Measurements from ENCODE around the gene OLFML3.
"Not testable (repeated sequence)": the region's sequence is repeated elsewhere in the genome, so short reads cannot be mapped to it uniquely, and the experiment has no call there.

OLFML3 gene

GRCh38 chr1:114011796-114012195, 32.5 kb downstream of the OLFML3 start:
- TF ChIP-seq CTCF (IDR thresholded peaks at IDR 0.05; ENCODE audit: extremely low read depth, insufficient read depth, missing control alignments), result no peak
- in situ Hi-C loops (cut with MboI; ENCODE audit: low pct_unique_long_range_greater_than_20kb, low sequenced_read_pairs, unreplicated experiment), result no loop called here
- DNase-seq (ENCODE audit: low spot score), result no peak

GRCh38 chr1:114015075-114015474, 35.8 kb downstream of the OLFML3 start:
- no peak for TF ChIP-seq CTCF (IDR thresholded peaks at IDR 0.05; ENCODE audit: extremely low read depth, insufficient read depth, missing control alignments)
- no peak for DNase-seq (ENCODE audit: low spot score)
- in situ Hi-C loops (cut with MboI; ENCODE audit: low pct_unique_long_range_greater_than_20kb, low sequenced_read_pairs, unreplicated experiment), result no loop called here

- DNase-seq (ENCODE audit: low spot score); in situ Hi-C loops (cut with MboI; ENCODE audit: low pct_unique_long_range_greater_than_20kb, low sequenced_read_pairs, unreplicated experiment): not testable (repeated sequence)
Measured at GRCh38 chr1:114019724-114020123, 40.5 kb downstream of the OLFML3 start.

GRCh38 chr1:114021665-114022099, 42.4 kb downstream of the OLFML3 start:
- TF ChIP-seq CTCF (IDR thresholded peaks at IDR 0.05; ENCODE audit: extremely low read depth, insufficient read depth, missing control alignments), result no peak
- in situ Hi-C loops (cut with MboI; ENCODE audit: low pct_unique_long_range_greater_than_20kb, low sequenced_read_pairs, unreplicated experiment), result no loop called here
- DNase-seq (ENCODE audit: low spot score), result no peak

GRCh38 chr1:114022877-114023276, 43.6 kb downstream of the OLFML3 start:
- no peak for DNase-seq (ENCODE audit: low spot score)

GRCh38 chr1:114023377-114023776, 44.1 kb downstream of the OLFML3 start:
- TF ChIP-seq CTCF (IDR thresholded peaks at IDR 0.05; ENCODE audit: extremely low read depth, insufficient read depth, missing control alignments), result no peak
- in situ Hi-C loops (cut with MboI; ENCODE audit: low pct_unique_long_range_greater_than_20kb, low sequenced_read_pairs, unreplicated experiment), result no loop called here
- no peak for DNase-seq (ENCODE audit: low spot score)

More at GRCh38 chr1:114022877-114023276, 43.6 kb downstream of the OLFML3 start:
- in situ Hi-C loops (cut with MboI; ENCODE audit: low pct_unique_long_range_greater_than_20kb, low sequenced_read_pairs, unreplicated experiment), result no loop called here
- TF ChIP-seq CTCF (IDR thresholded peaks at IDR 0.05; ENCODE audit: extremely low read depth, insufficient read depth, missing control alignments), result no peak

GRCh38 chr1:114024049-114024448, 44.8 kb downstream of the OLFML3 start:
- DNase-seq (ENCODE audit: low spot score), result no peak
- TF ChIP-seq CTCF (IDR thresholded peaks at IDR 0.05; ENCODE audit: extremely low read depth, insufficient read depth, missing control alignments), result no peak
- in situ Hi-C loops (cut with MboI; ENCODE audit: low pct_unique_long_range_greater_than_20kb, low sequenced_read_pairs, unreplicated experiment), result no loop called here
